NT2/D1 (cell line): ENCODE measurements around the gene B4GALT5.
"Not testable (repeated sequence)": the region's sequence is repeated elsewhere in the genome, so short reads cannot be mapped to it uniquely, and the experiment has no call there.

Experiments used
- DNase-seq: peaks from one replicate; pipeline ENCODE4 v3.0.0-alpha.2; 2011; ENCODE audit warnings: low read depth, low spot score
- H3K27me3 ChIP-seq: 2 replicates; pipeline ENCODE4 v1.6.0; 2011; ENCODE audit warnings: mild to moderate bottlenecking; ENCODE audit not compliant: insufficient read length, insufficient read depth
- H3K36me3 ChIP-seq: 2 replicates; pipeline ENCODE4 v1.6.1; 2011; ENCODE audit warnings: mild to moderate bottlenecking, low read length, mixed read lengths; ENCODE audit not compliant: insufficient read depth, insufficient read length
- H3K4me1 ChIP-seq: 2 replicates; pipeline ENCODE4 v1.5.1; 2011; ENCODE audit not compliant: insufficient read depth, insufficient read length
- H3K4me3 ChIP-seq: 2 replicates; pipeline ENCODE4 v1.5.1; 2011; ENCODE audit warnings: low read depth; ENCODE audit not compliant: insufficient read length
- H3K9ac ChIP-seq: 2 replicates; pipeline ENCODE4 v1.6.0; 2011; ENCODE audit warnings: low read depth; ENCODE audit not compliant: insufficient read length
- H3K9me3 ChIP-seq: 2 replicates; pipeline ENCODE4 v1.5.1; 2011; ENCODE audit warnings: mild to moderate bottlenecking, low read length; ENCODE audit not compliant: insufficient read depth
- SUZ12 ChIP-seq: IDR thresholded peaks from 2 replicates; pipeline ENCODE4 v1.6.1; 2011; ENCODE audit not compliant: insufficient read length, insufficient read depth; ENCODE audit errors: extremely low read depth
- YY1 ChIP-seq: IDR thresholded peaks from 2 replicates; pipeline ENCODE4 v1.6.1; 2011; ENCODE audit not compliant: insufficient read length, insufficient read depth
- ZNF274 ChIP-seq: IDR thresholded peaks from 2 replicates; pipeline ENCODE4 v1.6.1; 2011; ENCODE audit warnings: mild to moderate bottlenecking, low read depth, low read length

Gene B4GALT5

GRCh38 chr20:49676581-49677291, 36.9 kb downstream of the B4GALT5 start:
- DNase-seq: no peak
- H3K27me3 ChIP-seq: no peaks in the 10 kb centered on the region
- H3K4me3 ChIP-seq: no peak overlapping the region
- H3K4me1 ChIP-seq: peaks cover 7% of the 10 kb centered on the region
- H3K36me3 ChIP-seq: no peaks in the 10 kb centered on the region
- TF ChIP-seq SUZ12 (no peak), ZNF274 (no peak), YY1 (no peak)
- H3K9ac ChIP-seq: no peak overlapping the region
- no peaks in the 10 kb centered on the region for H3K9me3 ChIP-seq

DNA sequence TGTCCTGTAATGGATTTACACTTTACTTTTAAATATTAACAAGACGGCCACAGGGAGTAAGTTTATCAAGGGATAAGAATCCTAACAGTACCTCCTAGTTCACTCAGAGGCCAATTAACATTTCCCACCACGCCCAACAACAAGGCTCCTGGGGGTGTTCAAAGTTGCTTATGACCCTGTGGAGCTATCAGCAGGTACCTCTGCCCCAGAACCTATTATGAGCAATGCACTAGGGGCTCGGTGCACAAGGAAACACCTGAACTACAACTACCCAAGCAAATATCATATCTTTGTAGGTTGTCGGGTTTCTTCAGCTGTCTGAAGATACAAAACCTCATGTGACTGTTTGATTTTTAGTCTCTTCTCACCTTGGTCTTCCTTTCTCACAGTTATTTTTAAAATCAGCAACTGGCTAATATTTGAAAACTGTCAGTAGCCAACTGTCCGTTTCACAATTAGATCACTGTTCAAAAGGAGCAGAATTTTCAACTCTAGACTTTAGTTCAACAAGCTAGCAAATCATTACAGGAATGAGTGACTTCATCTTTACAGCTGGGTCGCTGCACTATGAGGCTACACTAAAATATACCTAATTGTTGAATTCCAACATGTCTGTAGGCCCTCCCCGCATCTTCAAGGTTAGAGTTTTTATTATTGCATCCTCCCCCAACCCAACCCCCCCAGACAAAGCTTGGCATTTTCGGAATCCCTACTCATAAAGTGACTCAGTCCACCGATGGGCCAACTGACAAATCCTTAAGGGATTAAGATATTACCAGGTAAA, 38.1 kb downstream of the B4GALT5 start:
- DNase-seq: no peak
- Histone ChIP-seq H3K36me3 (no peaks in the 10 kb centered on the region), H3K9me3 (no peaks in the 10 kb centered on the region), H3K4me3 (no peak overlapping the region), H3K27me3 (no peaks in the 10 kb centered on the region), H3K9ac (no peak overlapping the region), H3K4me1 (peaks cover 7% of the 10 kb centered on the region)
- no peak for TF ChIP-seq YY1
- TF ChIP-seq SUZ12: no peak
- no peak for TF ChIP-seq ZNF274

DNA sequence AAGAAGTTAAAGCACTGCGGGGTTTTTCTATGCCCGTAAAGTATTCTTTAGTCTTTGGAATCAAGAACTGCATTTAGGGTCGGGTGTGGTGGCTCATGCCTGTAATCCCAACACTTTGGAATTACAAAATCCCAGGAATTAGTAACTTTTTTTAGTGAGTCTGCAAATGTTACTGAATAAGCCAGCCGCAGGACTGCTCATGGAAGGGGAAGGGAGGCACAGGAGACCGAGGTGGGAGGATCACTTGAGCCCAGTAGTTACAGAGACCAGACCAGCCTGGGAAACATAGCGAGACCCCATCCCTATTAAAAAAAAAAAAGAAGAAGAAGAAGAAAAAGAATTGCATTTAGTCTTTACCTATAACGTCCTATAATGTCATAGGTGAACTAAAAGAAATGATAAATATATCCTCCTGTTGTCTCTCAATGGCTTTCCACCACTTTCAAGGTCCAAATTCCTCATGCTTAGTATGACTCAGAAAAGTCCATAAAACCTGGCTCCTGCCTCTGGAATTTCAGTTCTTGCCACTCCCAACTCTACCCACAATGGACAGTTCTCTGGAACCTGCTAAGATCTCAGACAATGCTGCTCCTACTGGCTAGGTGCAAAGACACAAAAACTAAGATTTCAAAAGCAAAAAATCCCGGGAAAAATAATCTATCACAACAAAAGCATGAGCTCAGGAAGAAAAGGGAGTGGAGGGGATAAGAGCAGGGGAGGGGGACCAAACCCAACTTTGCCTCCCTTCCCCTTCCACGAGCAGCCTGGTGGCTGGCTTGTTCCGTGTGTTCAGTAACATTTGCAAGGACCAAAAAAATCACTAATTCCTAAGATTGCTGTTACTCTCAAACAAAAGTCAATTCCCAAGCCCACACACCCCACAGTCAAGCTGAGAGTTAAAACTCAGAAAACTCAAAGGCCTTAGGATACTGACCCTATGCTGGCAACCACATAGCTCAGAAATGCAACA, 39.0 kb downstream of the B4GALT5 start:
- no peak overlapping the region for H3K9ac ChIP-seq
- H3K36me3 ChIP-seq: no peaks in the 10 kb centered on the region
- no peaks in the 10 kb centered on the region for H3K9me3 ChIP-seq
- no peaks in the 10 kb centered on the region for H3K27me3 ChIP-seq
- no peak overlapping the region for H3K4me3 ChIP-seq
- TF ChIP-seq YY1 (no peak), SUZ12 (no peak), ZNF274 (no peak)
- no peak for DNase-seq
- H3K4me1 ChIP-seq: peaks cover 7% of the 10 kb centered on the region

GRCh38 chr20:49672096-49672664, 41.5 kb downstream of the B4GALT5 start:
- H3K4me1 ChIP-seq: peaks cover 9% of the 10 kb centered on the region
- no peak overlapping the region for H3K4me3 ChIP-seq
- no peak overlapping the region for H3K9ac ChIP-seq
- H3K27me3 ChIP-seq: no peaks in the 10 kb centered on the region
- no peaks in the 10 kb centered on the region for H3K36me3 ChIP-seq
- DNase-seq: no peak
- TF ChIP-seq SUZ12 (no peak), ZNF274 (no peak), YY1 (no peak)
- no peaks in the 10 kb centered on the region for H3K9me3 ChIP-seq

GRCh38 chr20:49671433-49671832, 42.2 kb downstream of the B4GALT5 start:
- TF ChIP-seq ZNF274 (no peak), YY1 (no peak), SUZ12 (no peak)
- H3K36me3 ChIP-seq: no peaks in the 10 kb centered on the region

DNA sequence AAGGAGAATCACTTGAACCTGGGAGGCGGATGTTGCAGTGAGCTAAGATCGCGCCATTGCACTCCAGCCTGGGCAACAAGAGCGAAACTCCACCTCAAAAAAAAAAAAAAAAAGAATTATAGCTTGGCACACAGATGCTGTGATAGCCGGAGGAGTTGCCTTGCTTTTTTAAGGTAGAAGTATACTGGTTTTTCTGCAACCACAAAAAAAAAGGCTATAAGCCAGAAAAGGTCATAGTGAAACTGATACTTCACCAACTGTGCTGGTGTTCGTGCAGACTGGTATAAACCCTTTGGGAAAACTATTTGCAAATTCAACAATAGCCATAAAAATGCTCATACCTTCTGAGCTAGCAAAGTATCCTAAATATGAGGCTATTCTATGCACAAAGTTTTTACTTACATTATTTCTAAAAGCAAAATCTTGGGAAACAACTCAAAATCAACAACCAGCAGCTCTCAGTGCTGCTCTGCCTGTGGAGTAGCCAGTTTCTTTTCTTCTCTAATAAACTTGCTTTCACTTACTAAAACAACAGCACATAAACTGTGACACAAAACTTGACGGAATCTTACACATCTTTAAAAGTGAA, 44.0 kb downstream of the B4GALT5 start:
- Histone ChIP-seq H3K9me3 (no peaks in the 10 kb centered on the region), H3K27me3 (no peaks in the 10 kb centered on the region), H3K4me1 (peaks cover 3% of the 10 kb centered on the region), H3K36me3 (no peaks in the 10 kb centered on the region), H3K4me3 (no peak overlapping the region), H3K9ac (no peak overlapping the region)
- DNase-seq: no peak
- no peak for TF ChIP-seq YY1
- TF ChIP-seq SUZ12: no peak
- no peak for TF ChIP-seq ZNF274

More at GRCh38 chr20:49671433-49671832, 42.2 kb downstream of the B4GALT5 start:
- Histone ChIP-seq H3K27me3 (no peaks in the 10 kb centered on the region), H3K9ac (no peak overlapping the region), H3K4me1 (peaks cover 4% of the 10 kb centered on the region), H3K9me3 (no peaks in the 10 kb centered on the region), H3K4me3 (no peak overlapping the region)
- no peak for DNase-seq

- not testable (repeated sequence) for DNase-seq, H3K36me3 ChIP-seq, H3K27me3 ChIP-seq, H3K4me1 ChIP-seq, H3K4me3 ChIP-seq, H3K9ac ChIP-seq, H3K9me3 ChIP-seq
Measured at GRCh38 chr20:49668878-49669195, 44.8 kb downstream of the B4GALT5 start.
